Keratinocyte (primary cell): ENCODE measurements around the gene ZNF157. TPM values are rescaled to one million over a fixed set of nuclear protein-coding genes. Genes with fewer than 3 reads are reported as not detected.

Source experiments
- DNase-seq: peaks from one replicate; pipeline ENCODE4 v3.0.0-alpha.2; 2011; ENCODE audit warnings: low read depth, missing footprints, low spot score
- FAIRE-seq: peaks from 2 replicates; lab custom pipeline; 2011; peaks lifted over from hg19 to GRCh38; lab: Jason Lieb, UNC
- H2AFZ ChIP-seq: 2 replicates; pipeline ENCODE4 v1.6.0; 2012; ENCODE audit warnings: low read length, control low read depth, inconsistent platforms; ENCODE audit not compliant: control insufficient read depth
- H3K27ac ChIP-seq: 2 replicates; pipeline ENCODE4 v1.5.1; 2011; ENCODE audit warnings: low read length; ENCODE audit not compliant: control insufficient read depth, insufficient read depth
- H3K27me3 ChIP-seq: 3 replicates; pipeline ENCODE4 v1.6.0; 2011; ENCODE audit warnings: low read length; ENCODE audit not compliant: control insufficient read depth, insufficient read depth; ENCODE audit errors: extremely low read depth
- H3K36me3 ChIP-seq, 2 experiments: 2 replicates in 1 of 2; 3 replicates in 1 of 2; pipeline ENCODE4 v1.5.1; 2011; ENCODE audit warnings: low read length in 2 of 2, mild to moderate bottlenecking in 1 of 2; ENCODE audit not compliant: control insufficient read depth in 2 of 2, insufficient read depth in 2 of 2; ENCODE audit errors: extremely low read depth in 1 of 2
- H3K4me1 ChIP-seq: 3 replicates; pipeline ENCODE4 v1.5.1; 2011; ENCODE audit warnings: low read length; ENCODE audit not compliant: control insufficient read depth, insufficient read depth; ENCODE audit errors: extremely low read depth
- H3K4me2 ChIP-seq: 3 replicates; pipeline ENCODE4 v1.6.0; 2011; ENCODE audit warnings: low read depth, low read length; ENCODE audit not compliant: control insufficient read depth, insufficient read depth; ENCODE audit errors: extremely low read depth
- H3K4me3 ChIP-seq, 3 experiments: fragments of 200-600 bp in 1 of 3; sonication (generic) in 1 of 3; 2 replicates in 2 of 3; 3 replicates in 1 of 3; pipeline ENCODE4 v1.5.1; 2011 to 2016; ENCODE audit warnings: low read length in 3 of 3, mild to moderate bottlenecking in 3 of 3, control low read depth in 2 of 3, inconsistent platforms in 1 of 3, low read depth in 1 of 3, mixed read lengths in 1 of 3, mixed run types in 1 of 3, moderate library complexity in 1 of 3; ENCODE audit not compliant: control insufficient read depth in 2 of 3, insufficient read depth in 2 of 3; ENCODE audit errors: extremely low read depth in 1 of 3
- H3K79me2 ChIP-seq: 2 replicates; pipeline ENCODE4 v1.6.0; 2012; ENCODE audit warnings: low read length; ENCODE audit not compliant: control insufficient read depth, insufficient read depth
- H3K9ac ChIP-seq: 3 replicates; pipeline ENCODE4 v1.6.0; 2011; ENCODE audit warnings: low read length; ENCODE audit not compliant: control insufficient read depth, insufficient read depth; ENCODE audit errors: extremely low read depth
- H3K9me1 ChIP-seq: 3 replicates; pipeline ENCODE4 v1.6.0; 2011; ENCODE audit warnings: low read length; ENCODE audit not compliant: control insufficient read depth, insufficient read depth; ENCODE audit errors: extremely low read depth
- H3K9me3 ChIP-seq: 2 replicates; pipeline ENCODE4 v1.5.1; 2012; ENCODE audit warnings: low read depth, low read length; ENCODE audit not compliant: control insufficient read depth
- H4K20me1 ChIP-seq: 3 replicates; pipeline ENCODE4 v1.6.0; 2011; ENCODE audit warnings: low read length; ENCODE audit not compliant: control insufficient read depth, insufficient read depth; ENCODE audit errors: extremely low read depth
- CTCF ChIP-seq, 3 experiments: IDR thresholded peaks in 1 of 3; conservative IDR thresholded peaks in 1 of 3; optimal IDR thresholded peaks in 1 of 3; 2 replicates in 2 of 3; 3 replicates in 1 of 3; pipeline versions ENCODE3 to v1.5.1; 2011; ENCODE audit warnings: low read length in 3 of 3, mild to moderate bottlenecking in 3 of 3, moderate library complexity in 2 of 3, control low read depth in 1 of 3, inconsistent platforms in 1 of 3; ENCODE audit not compliant: insufficient read depth in 2 of 3; ENCODE audit errors: extremely low read depth in 1 of 3
- EZH2 ChIP-seq: IDR thresholded peaks from one replicate; pipeline ENCODE4 v1.6.1; 2012; ENCODE audit warnings: inconsistent platforms, mild to moderate bottlenecking, low read length, moderate library complexity
- dilution Hi-C: fragments of 300-500 bp; cut with MboI; formaldehyde crosslinking; loops from one replicate; pipeline ENCODE4 v1.7.0; 2020; ENCODE audit warnings: low sequenced_read_pairs; ENCODE audit not compliant: extremely low pct_ligation_motif_present
- polyA plus RNA-seq, 5 experiments: library from polyadenylated mRNA; depleted of rRNA in 3 of 5; stranded (reverse) in 3 of 5; stranded (forward) in 1 of 5; unstranded in 1 of 5; fragments of >200 nt; gene quantifications; 1 replicate in 1 of 5; 2 replicates in 3 of 5; 3 replicates in 1 of 5; pipeline versions ENCODE4 v1.2.1 to v1.2.3, GENCODE V29; 2011 to 2012; ENCODE audit warnings: missing spikeins in 2 of 5, low read depth in 1 of 5, low replicate concordance in 1 of 5

The ZNF157 gene
- polyA plus RNA-seq, 1 donor (not counting 4 experiments of a cell fraction or from before 2014, with no cell fraction given): 0.12 TPM

- H3K36me3 ChIP-seq: no peaks in the 10 kb centered on the region
- no peaks in the 10 kb centered on the region for H3K27me3 ChIP-seq
- no peaks in the 10 kb centered on the region for H4K20me1 ChIP-seq
- H3K4me1 ChIP-seq: no peaks in the 10 kb centered on the region
- dilution Hi-C loops: no loop called here
- no peak for TF ChIP-seq CTCF (optimal IDR thresholded peaks at IDR 0.05 in 1 of 3, IDR thresholded peaks at IDR 0.05 in 1 of 3, conservative IDR thresholded peaks at IDR 0.05 in 1 of 3; ENCODE audit: extremely low read depth in 1 of 3, insufficient read depth in 2 of 3, low read length in 3 of 3)
- no peak for TF ChIP-seq EZH2
- H3K9ac ChIP-seq: no peak overlapping the region
- no peaks in the 10 kb centered on the region for H3K9me3 ChIP-seq
- no peak overlapping the region for H3K27ac ChIP-seq
- H2AFZ ChIP-seq: no peak overlapping the region
- FAIRE-seq (no peak), DNase-seq (no peak)
- H3K79me2 ChIP-seq: no peaks in the 10 kb centered on the region
- H3K4me3 ChIP-seq: no peak overlapping the region
- H3K9me1 ChIP-seq: no peaks in the 10 kb centered on the region
- no peak overlapping the region for H3K4me2 ChIP-seq
Measured at GRCh38 chrX:47351706-47352105, 18.7 kb upstream of the ZNF157 start.

GRCh38 chrX:47358387-47359065 lies 11.9 kb upstream of the ZNF157 start:
- dilution Hi-C loops: no loop called here
- no peaks in the 10 kb centered on the region for H3K9me1 ChIP-seq
- no peaks in the 10 kb centered on the region for H3K36me3 ChIP-seq
- H2AFZ ChIP-seq: no peak overlapping the region
- DNase-seq (no peak), FAIRE-seq (no peak)
- H3K4me3 ChIP-seq: no peak overlapping the region
- no peak for TF ChIP-seq CTCF (optimal IDR thresholded peaks at IDR 0.05 in 1 of 3, IDR thresholded peaks at IDR 0.05 in 1 of 3, conservative IDR thresholded peaks at IDR 0.05 in 1 of 3; ENCODE audit: extremely low read depth in 1 of 3, insufficient read depth in 2 of 3, low read length in 3 of 3)
- no peak for TF ChIP-seq EZH2
- no peaks in the 10 kb centered on the region for H3K9me3 ChIP-seq
- H3K4me1 ChIP-seq: peaks cover 3% of the 10 kb centered on the region
- H3K9ac ChIP-seq: no peak overlapping the region
- no peaks in the 10 kb centered on the region for H4K20me1 ChIP-seq
- no peaks in the 10 kb centered on the region for H3K79me2 ChIP-seq
- H3K4me2 ChIP-seq: no peak overlapping the region
- H3K27ac ChIP-seq: no peak overlapping the region
- H3K27me3 ChIP-seq: no peaks in the 10 kb centered on the region
